ENCODE results near the gene MCTP1.

The MCTP1 gene

DNA sequence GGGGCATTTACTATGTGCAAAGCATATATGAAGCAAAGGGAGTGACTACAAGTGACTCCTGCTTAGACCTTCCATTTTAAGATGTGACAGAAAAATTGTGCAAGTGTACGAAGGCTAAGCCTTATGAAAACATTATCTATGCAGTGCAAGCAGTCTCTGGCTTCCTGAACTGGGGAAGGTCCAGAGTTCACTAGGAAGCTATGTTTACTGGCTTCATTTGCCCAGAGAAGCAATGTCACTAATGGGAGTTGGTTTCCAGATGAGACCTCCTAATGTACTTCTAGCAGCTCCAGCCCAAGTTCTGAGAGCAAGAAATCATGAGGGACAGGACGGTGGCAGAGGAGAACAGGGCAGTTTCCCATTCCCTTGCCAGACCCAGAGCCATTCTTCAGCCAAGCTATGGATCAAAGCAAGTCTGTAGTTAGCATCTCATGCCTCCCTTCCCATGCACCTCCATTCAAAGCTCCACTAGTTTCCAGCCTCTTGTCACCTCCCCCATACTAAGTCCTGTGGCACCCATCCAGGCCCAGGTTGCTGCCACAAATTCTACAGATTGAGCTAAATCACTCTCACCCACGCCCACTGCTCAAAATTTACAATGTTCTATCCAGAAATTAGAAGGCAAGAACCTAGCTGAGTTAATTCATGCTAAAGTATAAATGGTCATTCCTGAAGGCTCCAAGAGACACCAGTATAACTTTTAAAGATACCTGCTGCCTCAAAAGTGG lies 21.8 kb downstream of the MCTP1 start:
- Histone ChIP-seq H3K4me3 (ENCODE audit: low read depth, low read length) (no peak overlapping the region), H3K27ac (no peak overlapping the region), H3K36me3 (replicated peaks) (no peaks in the 10 kb centered on the region), H3K27me3 (replicated peaks) (no peaks in the 10 kb centered on the region)
- in situ Hi-C loops (cut with HindIII; ENCODE audit: low pct_ligation_motif_present, low sequenced_read_pairs) = no loop called here
- no peak for DNase-seq
- TF ChIP-seq, protein P1, sequence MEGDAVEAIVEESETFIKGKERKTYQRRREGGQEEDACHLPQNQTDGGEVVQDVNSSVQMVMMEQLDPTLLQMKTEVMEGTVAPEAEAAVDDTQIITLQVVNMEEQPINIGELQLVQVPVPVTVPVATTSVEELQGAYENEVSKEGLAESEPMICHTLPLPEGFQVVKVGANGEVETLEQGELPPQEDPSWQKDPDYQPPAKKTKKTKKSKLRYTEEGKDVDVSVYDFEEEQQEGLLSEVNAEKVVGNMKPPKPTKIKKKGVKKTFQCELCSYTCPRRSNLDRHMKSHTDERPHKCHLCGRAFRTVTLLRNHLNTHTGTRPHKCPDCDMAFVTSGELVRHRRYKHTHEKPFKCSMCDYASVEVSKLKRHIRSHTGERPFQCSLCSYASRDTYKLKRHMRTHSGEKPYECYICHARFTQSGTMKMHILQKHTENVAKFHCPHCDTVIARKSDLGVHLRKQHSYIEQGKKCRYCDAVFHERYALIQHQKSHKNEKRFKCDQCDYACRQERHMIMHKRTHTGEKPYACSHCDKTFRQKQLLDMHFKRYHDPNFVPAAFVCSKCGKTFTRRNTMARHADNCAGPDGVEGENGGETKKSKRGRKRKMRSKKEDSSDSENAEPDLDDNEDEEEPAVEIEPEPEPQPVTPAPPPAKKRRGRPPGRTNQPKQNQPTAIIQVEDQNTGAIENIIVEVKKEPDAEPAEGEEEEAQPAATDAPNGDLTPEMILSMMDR (IDR thresholded peaks at IDR 0.05; ENCODE audit: low read depth, low read length, missing control alignments) = no peak

DNA sequence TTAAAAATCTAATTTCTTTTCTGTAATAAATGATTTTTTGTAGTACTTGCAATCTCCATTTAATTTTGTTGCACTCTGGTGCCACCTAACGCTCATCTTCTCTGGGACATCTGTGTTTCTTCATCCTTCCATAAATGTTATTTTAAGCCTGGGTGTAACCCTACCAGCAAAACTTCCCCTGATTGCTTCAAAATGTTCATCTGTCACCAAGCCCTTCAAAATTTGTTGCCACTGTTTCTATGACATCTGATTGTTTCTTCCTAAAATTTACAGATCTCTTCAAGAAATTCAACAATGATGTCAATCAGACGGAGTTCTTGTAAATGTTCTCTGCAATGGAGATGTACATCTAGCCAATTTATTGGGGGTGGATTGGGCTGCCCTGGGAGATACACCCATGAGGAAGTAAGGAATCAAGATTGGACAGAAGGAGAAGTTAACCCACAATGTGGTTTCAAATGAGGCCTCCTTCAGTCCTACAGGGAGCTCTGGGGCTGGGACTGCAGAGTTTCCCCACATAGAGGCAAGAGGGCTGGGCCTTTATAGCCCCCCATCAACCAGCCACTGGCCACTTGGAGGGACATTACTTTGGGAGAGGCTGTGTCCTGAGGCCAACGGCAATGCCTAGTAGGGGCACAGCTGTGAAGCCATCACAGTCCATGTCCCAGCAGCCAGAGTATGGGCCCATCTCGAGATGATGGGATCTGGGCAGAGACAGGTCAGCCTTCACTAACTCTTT lies 23.3 kb downstream of the MCTP1 start:
- H3K36me3 ChIP-seq (replicated peaks) = no peaks in the 10 kb centered on the region
- H3K27ac ChIP-seq = no peak overlapping the region
- H3K27me3 ChIP-seq (replicated peaks) = no peaks in the 10 kb centered on the region
- TF ChIP-seq, protein P1 (IDR thresholded peaks at IDR 0.05; ENCODE audit: low read depth, low read length, missing control alignments) = peak; percentile 63
- in situ Hi-C loops (cut with HindIII; ENCODE audit: low pct_ligation_motif_present, low sequenced_read_pairs) = no loop called here
- DNase-seq = peak; percentile 46
- H3K4me3 ChIP-seq (ENCODE audit: low read depth, low read length) = no peak overlapping the region

DNA sequence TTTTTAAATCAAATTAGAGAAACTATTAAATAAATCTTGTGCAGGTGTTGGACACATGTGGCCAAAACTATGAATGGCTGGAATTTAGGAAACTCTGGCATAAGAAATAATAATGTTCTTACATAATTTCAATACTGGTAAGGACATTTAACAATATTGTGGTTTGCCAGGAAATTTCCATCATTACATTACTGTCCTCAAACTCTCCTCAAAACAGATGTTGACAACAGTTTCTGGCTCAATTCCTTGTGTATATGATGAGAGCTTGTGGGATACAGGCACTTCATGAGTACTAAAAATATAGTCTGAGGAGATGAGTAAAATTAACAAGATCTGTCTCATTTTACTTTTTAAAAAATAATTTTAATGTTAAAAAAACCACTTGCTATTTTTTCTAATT lies 27.9 kb downstream of the MCTP1 start:
- H3K27me3 ChIP-seq (replicated peaks) = no peaks in the 10 kb centered on the region
- in situ Hi-C loops (cut with HindIII; ENCODE audit: low pct_ligation_motif_present, low sequenced_read_pairs) = no loop called here
- TF ChIP-seq, protein P1 (IDR thresholded peaks at IDR 0.05; ENCODE audit: low read depth, low read length, missing control alignments) = no peak
- no peak overlapping the region for H3K4me3 ChIP-seq (ENCODE audit: low read depth, low read length)
- DNase-seq = no peak
- H3K27ac ChIP-seq = no peak overlapping the region
- H3K36me3 ChIP-seq (replicated peaks) = no peaks in the 10 kb centered on the region

DNA sequence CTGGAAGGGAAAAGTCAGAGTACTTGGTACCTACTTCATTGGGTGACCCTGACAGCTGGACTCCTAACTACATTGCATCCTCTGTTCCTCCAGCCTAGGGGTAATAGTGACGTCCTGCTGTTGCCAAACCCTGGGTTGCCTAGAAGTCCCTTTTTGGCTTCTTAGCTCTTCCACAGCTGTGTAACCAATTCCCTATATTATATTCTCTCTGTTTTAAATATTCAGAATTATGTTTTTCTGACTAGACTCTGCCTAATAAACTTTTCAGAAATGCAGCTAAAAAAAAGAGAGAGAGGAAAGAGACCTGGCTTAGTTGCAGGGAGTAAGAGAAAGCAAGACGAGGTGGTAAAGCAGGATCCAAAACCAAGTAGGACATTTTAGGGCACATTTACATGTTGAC lies 28.4 kb downstream of the MCTP1 start:
- H3K27ac ChIP-seq = no peak overlapping the region
- H3K4me3 ChIP-seq (ENCODE audit: low read depth, low read length) = no peak overlapping the region
- in situ Hi-C loops (cut with HindIII; ENCODE audit: low pct_ligation_motif_present, low sequenced_read_pairs) = no loop called here
- TF ChIP-seq, protein P1 (IDR thresholded peaks at IDR 0.05; ENCODE audit: low read depth, low read length, missing control alignments) = no peak
- H3K27me3 ChIP-seq (replicated peaks) = no peaks in the 10 kb centered on the region
- no peaks in the 10 kb centered on the region for H3K36me3 ChIP-seq (replicated peaks)
- no peak for DNase-seq

DNA sequence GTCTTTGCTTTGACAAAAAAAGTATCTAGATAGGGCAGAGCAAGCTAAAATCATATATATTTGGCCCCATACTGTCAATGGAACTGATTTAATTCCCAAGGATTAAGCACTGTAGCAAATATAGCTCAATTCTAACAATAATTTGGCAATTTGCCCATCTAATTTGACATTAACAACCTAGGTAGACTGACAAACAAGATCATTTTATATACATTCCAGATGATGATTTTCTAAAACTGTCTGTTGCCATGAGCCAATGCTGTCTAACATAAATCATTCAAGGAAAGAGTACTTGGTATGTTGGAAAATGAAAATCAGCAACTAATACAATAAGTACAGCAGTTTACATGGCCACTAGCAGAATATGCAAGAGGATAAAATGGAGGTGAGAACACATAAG lies 32.1 kb downstream of the MCTP1 start:
- in situ Hi-C loops (cut with HindIII; ENCODE audit: low pct_ligation_motif_present, low sequenced_read_pairs) = no loop called here
- H3K27me3 ChIP-seq (replicated peaks) = no peaks in the 10 kb centered on the region
- DNase-seq = no peak
- no peak overlapping the region for H3K4me3 ChIP-seq (ENCODE audit: low read depth, low read length)
- TF ChIP-seq, protein P1 (IDR thresholded peaks at IDR 0.05; ENCODE audit: low read depth, low read length, missing control alignments) = no peak
- H3K36me3 ChIP-seq (replicated peaks) = no peaks in the 10 kb centered on the region
- no peak overlapping the region for H3K27ac ChIP-seq

Data from brain microvascular endothelial cell (primary cell).